Activated naive CD8-positive, alpha-beta T cell treated with anti-CD3 and anti-CD28 coated beads, Interleukin-2, amount 50 U/mL, for 24 hours (primary cell): ENCODE data around the gene KCNS1.

Experiments
- ATAC-seq: fragments of 150-1000 bp; cut with Tn5 transposase; one replicate; pipeline ENCODE4 v1.10.0; 2021
- DNase-seq: peaks from one replicate; pipeline ENCODE4 v3.0.0; 2021
- H3K27ac Mint-ChIP-seq: one replicate; pipeline ENCODE4 v1.8.0; 2021; ENCODE audit warnings: mild to moderate bottlenecking, mixed read lengths
- H3K27me3 Mint-ChIP-seq: one replicate; pipeline ENCODE4 v1.8.0; 2021; ENCODE audit warnings: mixed read lengths
- H3K36me3 Mint-ChIP-seq: one replicate; pipeline ENCODE4 v1.8.0; 2021; ENCODE audit warnings: low read depth, mixed read lengths
- H3K4me1 Mint-ChIP-seq: one replicate; pipeline ENCODE4 v1.8.0; 2021; ENCODE audit warnings: mixed read lengths
- H3K4me3 Mint-ChIP-seq: one replicate; pipeline ENCODE4 v1.8.0; 2021; ENCODE audit warnings: mild to moderate bottlenecking, moderate library complexity, mixed read lengths
- H3K9me3 Mint-ChIP-seq: one replicate; pipeline ENCODE4 v1.8.0; 2021; ENCODE audit warnings: mixed read lengths

Gene KCNS1

DNA sequence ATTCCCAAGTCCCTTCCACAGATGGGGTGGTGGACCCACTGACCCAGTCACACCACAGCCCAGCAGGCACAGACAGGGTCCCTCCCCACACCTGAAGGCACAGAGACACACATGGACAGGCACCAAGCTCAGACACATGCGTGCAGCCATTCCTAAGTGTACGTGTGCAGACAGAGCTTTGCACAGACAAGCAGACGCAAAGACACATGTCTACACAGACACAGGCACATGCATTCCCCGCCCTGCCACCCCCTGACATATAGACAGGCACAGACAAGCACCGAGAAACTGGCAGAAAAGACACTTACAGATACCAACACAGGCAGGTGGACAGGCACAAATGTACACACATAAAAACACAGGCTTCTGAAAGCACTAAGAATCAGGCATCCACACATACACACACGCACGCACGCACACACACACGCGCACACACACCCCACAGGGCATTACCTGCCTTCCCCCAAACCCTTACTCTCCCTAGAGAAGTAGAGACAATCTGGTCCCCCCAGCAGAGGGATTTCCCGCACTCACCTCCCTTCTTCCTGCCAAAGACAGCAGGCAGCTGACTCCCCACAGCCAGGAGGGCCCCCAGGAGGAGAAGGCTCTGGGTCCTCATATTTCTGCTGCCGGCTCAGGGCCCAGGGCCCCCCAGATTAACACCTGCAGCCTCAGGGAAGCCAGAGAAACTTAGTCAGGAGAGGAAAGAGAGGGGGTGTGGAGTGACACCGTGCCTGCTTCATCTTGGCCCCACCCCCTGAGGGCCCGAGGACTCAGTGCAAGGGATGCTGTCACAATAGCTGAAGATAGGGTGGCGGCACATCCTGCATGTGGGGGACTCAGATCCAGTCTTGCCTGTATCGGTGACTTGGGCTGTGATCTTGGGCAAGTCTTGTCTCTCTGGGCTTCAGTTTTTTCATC, 13.8 kb upstream of the KCNS1 start, which contains the start of gene WFDC5:
Gene WFDC5 (minus strand): TSS at position 710 of the 921 bp plus-strand sequence. CDS start 91 bp downstream, at position 619.
- H3K4me3 Mint-ChIP-seq, result no peak within 1 kb of the TSS
- peaks cover 8% of the 10 kb centered on the region for H3K27me3 Mint-ChIP-seq
- H3K9me3 Mint-ChIP-seq, result no peaks in the 10 kb centered on the region
- peak; percentile 25 for DNase-seq
- peaks cover 1% of the 10 kb centered on the region for H3K4me1 Mint-ChIP-seq
- peak; percentile 69 for ATAC-seq
- no peaks in the 10 kb centered on the region for H3K36me3 Mint-ChIP-seq
- no peak within 1 kb of the TSS for H3K27ac Mint-ChIP-seq

DNA sequence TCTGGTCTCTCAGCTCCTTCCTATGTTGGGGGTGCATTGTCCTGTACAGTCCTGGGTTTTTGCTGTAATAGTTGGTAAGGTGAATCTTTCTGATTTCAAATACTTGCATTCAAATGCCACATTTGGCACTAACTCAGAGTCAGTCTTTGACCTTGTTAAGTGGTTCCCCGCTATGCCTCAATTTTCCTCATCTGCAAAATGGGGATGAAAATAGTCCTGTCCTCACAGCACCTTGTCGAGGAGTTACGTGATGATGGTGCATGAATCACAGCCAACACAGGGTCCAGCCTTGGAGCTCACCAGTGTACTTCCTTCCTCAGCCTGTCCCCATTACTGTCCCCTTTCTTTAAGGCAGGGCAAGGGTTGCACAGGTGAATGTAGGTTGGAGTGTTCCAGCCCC, 12.9 kb upstream of the KCNS1 start:
- no peak overlapping the region for H3K4me3 Mint-ChIP-seq
- peaks cover 1% of the 10 kb centered on the region for H3K4me1 Mint-ChIP-seq
- peaks cover 5% of the 10 kb centered on the region for H3K27me3 Mint-ChIP-seq
- DNase-seq (no peak), ATAC-seq (no peak)
- H3K36me3 Mint-ChIP-seq, result no peaks in the 10 kb centered on the region
- H3K27ac Mint-ChIP-seq, result no peak overlapping the region
- H3K9me3 Mint-ChIP-seq, result no peaks in the 10 kb centered on the region

DNA sequence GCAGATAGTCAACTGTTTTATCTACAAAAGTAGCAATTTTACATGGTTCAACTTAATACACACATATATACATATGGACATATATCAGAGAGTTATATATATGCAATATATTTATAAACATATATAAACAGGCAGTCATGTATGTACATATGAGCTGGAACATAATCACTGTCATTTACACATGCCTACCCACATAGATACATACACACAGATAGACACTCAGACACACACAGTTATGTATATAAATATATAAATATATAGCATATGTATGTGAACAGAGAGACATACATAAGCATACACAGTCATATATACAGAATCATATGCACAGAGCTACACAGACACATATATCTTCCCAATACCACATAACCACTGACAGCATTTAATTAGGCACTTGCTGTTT, 11.8 kb upstream of the KCNS1 start:
- H3K27ac Mint-ChIP-seq, result no peak overlapping the region
- no peak overlapping the region for H3K4me3 Mint-ChIP-seq
- H3K36me3 Mint-ChIP-seq, result no peaks in the 10 kb centered on the region
- DNase-seq (no peak), ATAC-seq (no peak)
- peaks cover 1% of the 10 kb centered on the region for H3K4me1 Mint-ChIP-seq
- H3K27me3 Mint-ChIP-seq, result peaks cover 5% of the 10 kb centered on the region
- no peaks in the 10 kb centered on the region for H3K9me3 Mint-ChIP-seq

GRCh38 chr20:45111799-45112471, 11.0 kb upstream of the KCNS1 start:
- no peaks in the 10 kb centered on the region for H3K36me3 Mint-ChIP-seq
- DNase-seq, result no peak
- H3K27me3 Mint-ChIP-seq, result peaks cover 1% of the 10 kb centered on the region
- no peak overlapping the region for H3K27ac Mint-ChIP-seq
- no peaks in the 10 kb centered on the region for H3K9me3 Mint-ChIP-seq
- no peak overlapping the region for H3K4me3 Mint-ChIP-seq
- peaks cover 1% of the 10 kb centered on the region for H3K4me1 Mint-ChIP-seq
- no peak for ATAC-seq

DNA sequence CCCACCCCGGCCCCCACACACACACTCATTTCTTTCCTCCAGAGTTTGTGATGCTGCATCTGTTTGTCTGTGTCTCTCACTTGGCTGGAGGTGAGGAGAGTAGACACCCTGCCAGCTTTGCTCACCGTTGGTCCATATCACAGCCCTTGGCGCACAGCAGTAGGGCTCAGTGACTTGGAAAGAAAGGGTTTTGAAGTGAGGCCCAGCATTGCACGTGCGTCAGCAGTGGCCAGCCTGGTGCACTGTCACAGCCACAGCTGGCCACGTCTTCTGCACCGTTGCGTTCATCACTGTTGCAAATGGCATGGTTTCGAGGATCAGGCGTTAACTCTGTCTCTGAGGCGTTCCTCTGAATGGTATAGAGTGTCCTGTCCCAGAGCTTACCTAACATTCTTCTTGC, 10.4 kb upstream of the KCNS1 start:
- Mint-ChIP-seq H3K4me3 (no peak overlapping the region), H3K27me3 (peaks cover 3% of the 10 kb centered on the region), H3K27ac (no peak overlapping the region), H3K4me1 (no peaks in the 10 kb centered on the region), H3K36me3 (no peaks in the 10 kb centered on the region), H3K9me3 (no peaks in the 10 kb centered on the region)
- DNase-seq (no peak), ATAC-seq (no peak)

DNA sequence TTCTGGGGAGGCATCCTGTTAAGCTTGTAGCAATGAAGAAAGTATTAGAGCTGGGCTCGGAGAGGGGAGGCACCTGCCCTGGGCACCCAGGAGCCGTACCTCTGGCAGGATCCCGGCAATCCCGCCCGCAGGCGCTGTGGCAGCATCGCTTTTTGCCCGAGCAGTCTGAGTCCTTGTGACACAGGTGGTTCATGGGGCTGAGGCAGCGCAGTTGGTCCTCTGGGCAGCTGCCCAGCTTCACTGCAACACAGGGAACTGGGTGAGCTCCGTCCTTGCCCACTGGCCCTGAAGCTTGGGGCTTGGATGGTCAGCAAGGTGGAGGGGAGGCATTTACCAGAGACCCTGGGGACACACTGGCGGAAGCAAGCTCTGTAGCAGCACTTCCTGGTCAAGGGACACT, 9.4 kb upstream of the KCNS1 start:
- H3K36me3 Mint-ChIP-seq, result no peaks in the 10 kb centered on the region
- ATAC-seq (no peak), DNase-seq (no peak)
- no peak overlapping the region for H3K4me3 Mint-ChIP-seq
- no peaks in the 10 kb centered on the region for H3K9me3 Mint-ChIP-seq
- no peaks in the 10 kb centered on the region for H3K4me1 Mint-ChIP-seq
- peaks cover 3% of the 10 kb centered on the region for H3K27me3 Mint-ChIP-seq
- H3K27ac Mint-ChIP-seq, result no peak overlapping the region

DNA sequence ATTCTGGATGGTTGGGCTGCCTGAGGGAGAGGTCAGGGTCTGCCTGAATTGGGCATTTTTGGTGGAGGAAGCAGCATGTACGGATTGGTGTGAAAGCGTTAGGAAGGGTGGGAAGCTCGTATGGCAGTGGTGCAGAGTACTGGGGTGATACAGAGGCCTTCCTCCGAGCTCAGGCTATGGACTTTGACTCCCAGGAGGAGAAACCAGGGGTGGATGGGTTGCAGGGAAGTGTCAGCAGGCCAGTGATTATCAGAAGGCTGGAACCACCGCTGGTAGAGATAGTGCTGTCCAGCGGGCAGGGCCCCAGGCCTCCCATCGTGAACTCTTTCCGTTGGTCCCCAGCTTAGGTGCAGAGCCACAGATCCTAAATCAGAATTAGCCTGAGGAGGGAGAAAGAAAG, 8.7 kb upstream of the KCNS1 start:
- ATAC-seq, result no peak
- Mint-ChIP-seq H3K4me1 (no peaks in the 10 kb centered on the region), H3K4me3 (no peak overlapping the region), H3K27me3 (peaks cover 3% of the 10 kb centered on the region), H3K9me3 (no peaks in the 10 kb centered on the region), H3K27ac (no peak overlapping the region), H3K36me3 (no peaks in the 10 kb centered on the region)
- DNase-seq, result no peak

DNA sequence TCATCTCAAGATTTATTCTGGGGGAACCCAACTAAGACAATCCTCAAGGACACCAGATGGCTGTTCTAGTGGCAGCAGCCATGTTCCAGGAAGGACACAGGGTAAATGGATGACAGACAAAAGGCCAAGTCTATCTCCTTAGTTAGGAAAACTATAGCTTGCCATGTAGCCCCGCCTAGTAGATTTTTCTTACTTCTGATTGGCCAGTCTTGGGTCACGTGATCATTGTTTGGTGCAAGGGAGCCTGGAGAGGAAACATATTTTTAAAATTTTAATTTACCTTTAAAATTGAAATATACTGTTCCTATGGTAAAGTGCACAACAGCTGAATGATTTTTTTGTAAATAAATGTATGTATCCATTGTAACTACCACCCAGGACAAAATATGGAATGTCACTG, 4.4 kb upstream of the KCNS1 start:
- Mint-ChIP-seq H3K4me3 (no peak overlapping the region), H3K27me3 (peaks cover 24% of the 10 kb centered on the region), H3K9me3 (no peaks in the 10 kb centered on the region), H3K36me3 (no peaks in the 10 kb centered on the region), H3K27ac (no peak overlapping the region), H3K4me1 (peaks cover 3% of the 10 kb centered on the region)
- no peak for DNase-seq
- ATAC-seq, result no peak

DNA sequence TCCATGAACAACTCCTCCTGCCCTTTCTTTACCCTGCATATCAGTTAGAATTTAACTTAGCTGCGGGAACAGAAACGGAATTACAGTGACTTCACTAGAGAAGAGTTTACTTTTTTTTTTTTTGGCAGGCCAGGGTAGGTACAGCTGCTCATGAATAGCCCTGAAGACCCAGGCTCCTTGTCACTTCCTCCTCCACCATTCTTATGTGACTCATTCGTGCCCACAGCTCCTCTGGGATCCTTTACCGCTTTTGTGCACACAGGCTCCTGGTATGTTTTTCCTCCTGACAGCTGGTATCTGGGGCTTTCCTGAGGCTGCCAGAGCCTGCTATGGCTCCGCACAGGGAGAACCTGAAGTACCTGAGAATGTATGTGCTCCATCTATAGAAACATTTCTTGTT, 3.9 kb upstream of the KCNS1 start:
- no peak for ATAC-seq
- H3K27ac Mint-ChIP-seq, result no peak overlapping the region
- H3K4me1 Mint-ChIP-seq, result peaks cover 3% of the 10 kb centered on the region
- no peak overlapping the region for H3K4me3 Mint-ChIP-seq
- H3K36me3 Mint-ChIP-seq, result no peaks in the 10 kb centered on the region
- no peaks in the 10 kb centered on the region for H3K9me3 Mint-ChIP-seq
- peaks cover 29% of the 10 kb centered on the region for H3K27me3 Mint-ChIP-seq
- DNase-seq, result no peak

DNA sequence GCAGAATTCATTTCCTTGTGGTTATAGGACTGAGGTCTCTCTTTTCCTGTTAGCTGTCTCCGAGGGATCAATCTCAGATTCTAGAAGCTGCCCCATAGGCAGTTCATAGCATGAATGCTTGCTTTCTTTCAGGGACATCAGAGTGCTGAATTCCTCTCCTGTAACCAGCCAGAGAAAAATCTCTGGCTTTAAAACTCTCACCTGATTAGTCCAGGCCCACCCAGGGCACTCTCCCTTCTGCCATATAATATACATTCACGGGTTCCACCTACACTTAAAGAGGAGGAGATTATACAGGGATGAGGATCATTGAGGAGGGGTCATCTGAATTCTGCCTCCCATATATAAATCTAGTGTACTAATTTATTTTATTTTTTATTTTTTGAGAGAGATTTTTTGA, 2.1 kb upstream of the KCNS1 start:
- Mint-ChIP-seq H3K27ac (no peak overlapping the region), H3K4me3 (no peak overlapping the region), H3K27me3 (peaks cover 42% of the 10 kb centered on the region), H3K9me3 (no peaks in the 10 kb centered on the region), H3K36me3 (no peaks in the 10 kb centered on the region), H3K4me1 (peaks cover 5% of the 10 kb centered on the region)
- ATAC-seq, result no peak
- no peak for DNase-seq

GRCh38 chr20:45101333-45101850, 465 bp upstream of the KCNS1 start:
- no peaks in the 10 kb centered on the region for H3K9me3 Mint-ChIP-seq
- H3K4me1 Mint-ChIP-seq, result peaks cover 10% of the 10 kb centered on the region
- no peak for DNase-seq
- H3K27ac Mint-ChIP-seq, result no peak overlapping the region
- H3K4me3 Mint-ChIP-seq, result no peak overlapping the region
- no peak for ATAC-seq
- H3K27me3 Mint-ChIP-seq, result peaks cover 54% of the 10 kb centered on the region
- H3K36me3 Mint-ChIP-seq, result no peaks in the 10 kb centered on the region

DNA sequence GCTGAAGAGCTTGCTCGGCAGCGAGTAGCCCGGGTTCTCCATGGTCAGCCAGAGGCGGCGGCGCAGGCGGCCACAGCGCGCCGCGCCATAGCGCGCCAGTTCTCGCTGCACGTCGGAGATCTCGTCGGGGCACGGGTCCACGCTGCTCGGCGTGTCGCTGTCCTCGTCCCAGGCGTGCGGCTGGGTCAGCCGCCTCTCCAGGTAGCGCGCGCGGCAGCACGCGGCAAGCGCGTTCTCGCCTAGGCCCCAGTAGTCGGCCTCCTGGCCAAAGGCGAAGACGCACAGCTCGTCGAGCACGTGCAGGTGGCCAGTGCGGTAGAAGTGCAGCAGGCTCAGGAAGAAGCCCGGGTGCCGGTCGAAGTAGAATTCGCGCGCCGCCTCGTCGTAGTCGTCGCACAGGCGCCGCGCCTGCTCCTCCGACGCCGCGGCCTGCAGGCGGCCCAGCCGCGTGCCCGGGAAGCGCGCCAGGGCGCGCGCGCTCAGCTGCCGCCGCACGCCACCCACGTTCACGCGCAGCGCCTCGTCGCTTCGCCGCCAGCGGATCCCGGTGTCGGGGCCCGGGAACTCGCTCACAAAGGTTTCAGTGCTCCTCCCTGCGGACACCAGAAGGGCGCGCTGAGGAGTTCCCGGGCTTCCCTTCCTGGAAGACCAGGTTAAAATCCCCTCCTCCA, 2.7 kb downstream of the KCNS1 start:
- ATAC-seq, result peak; percentile 3
- DNase-seq, result peak; percentile 26

GRCh38 chr20:45097485-45098102, 3.3 kb downstream of the KCNS1 start:
- peaks cover 53% of the 10 kb centered on the region for H3K27me3 Mint-ChIP-seq
- no peaks in the 10 kb centered on the region for H3K36me3 Mint-ChIP-seq
- peak overlapping the region; percentile 59 for H3K27ac Mint-ChIP-seq
- DNase-seq (peak; percentile 55), ATAC-seq (peak; percentile 43)
- peaks cover 17% of the 10 kb centered on the region for H3K4me1 Mint-ChIP-seq
- no peaks in the 10 kb centered on the region for H3K9me3 Mint-ChIP-seq
- H3K4me3 Mint-ChIP-seq, result no peak overlapping the region

More for the DNA sequence above, 2.7 kb downstream of the KCNS1 start:
- Mint-ChIP-seq H3K4me3 (no peak overlapping the region), H3K4me1 (peaks cover 17% of the 10 kb centered on the region), H3K9me3 (no peaks in the 10 kb centered on the region), H3K36me3 (no peaks in the 10 kb centered on the region), H3K27ac (no peak overlapping the region), H3K27me3 (peaks cover 55% of the 10 kb centered on the region)

DNA sequence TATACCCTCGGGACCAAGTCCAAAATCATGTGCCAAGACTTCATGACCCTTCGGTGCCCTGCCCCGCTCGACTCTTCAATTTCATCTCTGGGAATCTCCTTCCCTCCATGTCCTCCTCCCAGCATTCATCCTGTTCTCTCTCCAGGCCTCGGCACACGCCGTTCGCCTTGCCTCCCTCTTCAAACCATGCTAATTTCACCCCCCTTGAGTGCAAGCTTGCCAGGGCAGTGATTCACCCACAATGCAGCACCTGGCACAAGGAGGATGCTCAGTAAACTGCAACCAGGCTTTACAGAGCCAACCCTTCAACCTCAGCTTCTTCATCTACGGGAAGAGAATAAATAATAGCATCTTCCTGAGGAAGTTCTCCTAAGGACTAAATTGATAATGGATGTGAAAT, 4.1 kb downstream of the KCNS1 start:
- H3K27ac Mint-ChIP-seq, result no peak overlapping the region

More for the DNA sequence above, 4.1 kb downstream of the KCNS1 start:
- Mint-ChIP-seq H3K4me3 (no peak overlapping the region), H3K27me3 (peaks cover 48% of the 10 kb centered on the region), H3K9me3 (no peaks in the 10 kb centered on the region), H3K36me3 (no peaks in the 10 kb centered on the region), H3K4me1 (peaks cover 17% of the 10 kb centered on the region)
- DNase-seq (no peak), ATAC-seq (no peak)
